IPS-11a (cell line): ENCODE data around the gene ITPRIP.

Experiments used
- H3K4me3 ChIP-seq: one replicate; pipeline ENCODE4 v1.5.1; 2013; ENCODE audit warnings: low read depth, low read length, control low read depth

ITPRIP gene

DNA sequence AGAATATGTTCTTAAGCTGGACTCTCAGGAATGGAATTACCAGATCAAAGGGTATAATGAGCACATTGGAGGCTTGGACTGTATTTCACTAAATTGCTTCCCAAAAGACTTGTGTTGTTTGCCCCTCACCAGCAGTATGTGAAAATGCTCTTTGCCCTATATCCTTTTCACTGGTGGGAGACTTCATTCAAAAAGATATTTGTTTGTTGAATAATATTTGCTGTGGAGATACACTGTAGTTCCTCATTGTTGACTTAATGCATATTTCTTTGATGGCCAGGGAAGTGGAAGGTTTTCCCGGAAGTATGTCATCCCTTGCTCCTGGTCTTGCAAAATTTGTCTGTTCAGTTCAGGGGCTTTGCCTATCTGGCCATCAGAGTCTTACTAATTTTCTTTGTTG, 49.9 kb downstream of the ITPRIP start:
- no peak overlapping the region for H3K4me3 ChIP-seq

DNA sequence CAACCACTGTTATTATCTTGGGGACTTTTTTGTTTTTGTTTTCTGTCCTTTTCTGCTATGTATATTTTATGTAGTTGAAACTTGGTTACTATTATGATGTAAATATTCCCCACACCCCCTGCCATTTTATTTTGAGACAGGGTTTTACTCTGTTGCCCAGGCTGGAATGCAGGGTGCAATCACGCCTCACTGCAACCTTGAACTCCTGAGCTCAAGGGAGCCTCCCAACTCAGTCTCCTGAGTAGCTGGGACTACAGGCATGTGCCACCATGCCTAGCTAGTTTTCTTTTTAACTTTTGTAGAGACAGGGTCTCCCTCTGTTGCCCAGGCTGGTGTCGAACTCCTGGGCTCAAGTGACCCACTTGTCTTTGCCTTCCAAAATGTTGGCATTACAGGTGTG, 51.3 kb downstream of the ITPRIP start:
- no peak overlapping the region for H3K4me3 ChIP-seq

DNA sequence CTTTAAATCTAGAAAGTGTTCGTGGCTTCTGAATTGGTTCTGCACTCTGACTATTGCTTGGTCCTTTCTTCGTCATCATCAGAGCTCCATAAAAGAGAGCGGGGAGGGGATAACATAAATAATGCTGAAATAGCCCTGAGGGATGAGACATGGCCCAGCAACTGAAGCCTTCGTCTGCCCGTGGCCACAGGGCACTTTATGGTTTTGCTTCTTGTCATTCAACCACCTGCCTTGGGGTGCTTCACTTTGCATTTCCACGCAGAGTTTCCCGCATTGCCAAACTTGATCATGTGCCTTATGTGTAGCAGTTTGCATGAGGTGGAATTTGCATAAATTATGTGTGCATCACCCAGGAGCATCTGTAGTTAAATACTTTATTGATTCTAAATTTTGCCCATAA, 53.4 kb downstream of the ITPRIP start:
- H3K4me3 ChIP-seq, result no peak overlapping the region

DNA sequence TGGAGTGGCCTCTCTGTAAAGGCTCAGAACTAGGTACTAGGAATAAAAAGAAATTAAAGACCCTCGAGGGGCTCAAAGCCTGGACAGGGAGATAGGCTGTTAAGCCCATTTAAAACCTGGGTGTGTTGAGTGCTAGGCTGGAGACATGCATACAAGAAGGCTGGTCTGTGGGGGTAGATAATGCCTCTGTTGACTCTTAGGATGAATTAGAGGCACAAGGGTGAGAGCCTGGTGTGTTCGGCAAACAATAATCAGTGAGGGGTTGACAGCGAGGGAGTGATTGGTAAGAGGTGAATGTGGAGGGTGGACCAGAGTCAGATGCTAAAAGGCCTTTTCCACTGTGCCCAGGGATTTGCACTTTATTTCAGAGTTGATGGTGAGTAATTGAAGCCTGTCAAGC, 56.6 kb downstream of the ITPRIP start:
- no peak overlapping the region for H3K4me3 ChIP-seq

DNA sequence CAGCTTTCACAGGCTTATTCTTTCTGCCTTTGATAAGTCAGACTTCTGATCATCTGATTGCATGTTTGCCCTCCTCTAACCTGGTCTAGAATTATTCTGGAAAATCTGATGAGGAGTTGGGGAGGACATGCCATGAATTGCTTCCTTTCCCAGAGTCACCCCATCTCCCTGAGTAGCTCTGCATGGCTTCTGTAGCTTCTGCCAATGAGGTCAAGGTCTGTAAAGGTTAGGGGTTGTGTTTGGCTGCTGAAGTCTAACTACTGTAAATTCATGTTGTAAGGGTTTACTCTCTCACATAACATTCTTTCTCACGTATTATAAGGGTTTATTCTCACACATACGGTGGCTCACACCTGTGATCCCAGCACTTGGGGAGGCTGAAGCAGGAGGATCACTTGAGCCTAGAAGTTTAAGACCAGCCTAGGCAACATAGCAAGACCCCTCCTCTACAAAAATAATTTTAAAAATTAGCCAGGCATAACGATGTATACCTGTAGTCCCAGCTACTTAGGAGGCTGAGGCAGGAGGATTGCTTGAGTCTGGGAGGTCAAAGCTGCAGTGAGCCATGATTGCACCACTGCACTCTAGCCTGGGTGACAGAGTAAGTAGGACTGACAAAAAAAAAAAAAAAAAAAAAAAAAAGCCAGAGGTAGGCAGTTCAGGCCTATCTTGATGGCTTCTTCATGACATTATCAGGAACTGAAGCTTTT, 58.6 kb downstream of the ITPRIP start:
- H3K4me3 ChIP-seq, result no peak overlapping the region

DNA sequence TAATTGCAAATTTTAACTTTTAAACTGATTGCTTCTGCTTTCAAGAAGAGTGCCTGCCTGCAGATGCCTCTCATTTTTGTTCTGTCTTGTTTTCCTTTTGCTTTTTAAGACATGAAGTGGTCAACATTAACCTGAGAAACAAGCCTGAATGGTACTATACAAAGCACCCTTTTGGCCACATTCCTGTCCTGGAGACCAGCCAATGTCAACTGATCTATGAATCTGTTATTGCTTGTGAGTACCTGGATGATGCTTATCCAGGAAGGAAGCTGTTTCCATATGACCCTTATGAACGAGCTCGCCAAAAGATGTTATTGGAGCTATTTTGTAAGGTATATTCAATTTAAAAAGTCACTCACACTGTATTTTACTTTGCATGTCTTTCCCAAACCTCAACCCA, 60.5 kb downstream of the ITPRIP start:
- no peak overlapping the region for H3K4me3 ChIP-seq

- no peak overlapping the region for H3K4me3 ChIP-seq
Observed at GRCh38 chr10:104276192-104276591, 62.1 kb downstream of the ITPRIP start.

DNA sequence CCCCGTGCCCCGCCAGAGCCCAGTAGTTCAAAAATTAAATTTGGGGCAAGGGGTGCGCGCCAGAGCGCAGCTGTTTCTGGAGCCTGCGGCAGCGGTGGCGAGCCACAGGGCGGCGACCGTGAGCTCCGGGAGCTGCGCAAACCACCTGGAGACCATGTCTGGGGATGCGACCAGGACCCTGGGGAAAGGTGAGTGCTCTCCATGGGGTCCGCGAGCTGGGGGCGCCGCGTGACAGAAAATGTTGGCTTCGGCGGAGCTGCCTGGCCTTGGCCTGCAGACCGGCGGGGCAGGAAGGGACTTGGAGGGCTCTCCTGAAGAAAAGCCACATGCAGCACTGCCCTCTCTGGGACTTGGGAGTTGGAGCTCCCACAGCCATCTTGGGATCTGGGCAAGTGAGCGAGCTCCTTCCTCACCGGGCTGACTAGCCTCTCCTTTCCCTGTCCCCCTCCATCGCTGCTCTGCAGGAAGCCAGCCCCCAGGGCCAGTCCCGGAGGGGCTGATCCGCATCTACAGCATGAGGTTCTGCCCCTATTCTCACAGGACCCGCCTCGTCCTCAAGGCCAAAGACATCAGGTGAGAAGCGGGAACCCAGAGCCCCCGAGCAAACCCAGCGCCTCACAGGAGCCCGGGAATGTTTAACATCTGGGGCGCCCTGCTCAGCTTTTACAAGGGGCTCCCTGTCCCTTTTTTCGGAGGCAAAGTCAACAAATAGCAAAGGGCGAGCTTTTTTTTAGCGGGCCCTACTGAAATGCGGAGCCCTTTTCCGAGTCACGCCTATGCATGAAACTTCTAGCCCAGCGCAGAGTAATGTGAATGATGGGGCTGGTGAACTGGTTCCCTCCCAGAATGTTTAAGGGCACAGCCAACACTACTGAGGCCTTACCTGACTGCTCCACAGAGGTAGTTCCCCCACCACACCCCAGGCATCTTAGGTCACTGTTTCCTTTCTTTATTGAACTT, 63.2 kb downstream of the ITPRIP start:
- H3K4me3 ChIP-seq, result peak overlapping the region; percentile 61

GRCh38 chr10:104273899-104274575, 64.2 kb downstream of the ITPRIP start:
- no peak overlapping the region for H3K4me3 ChIP-seq

DNA sequence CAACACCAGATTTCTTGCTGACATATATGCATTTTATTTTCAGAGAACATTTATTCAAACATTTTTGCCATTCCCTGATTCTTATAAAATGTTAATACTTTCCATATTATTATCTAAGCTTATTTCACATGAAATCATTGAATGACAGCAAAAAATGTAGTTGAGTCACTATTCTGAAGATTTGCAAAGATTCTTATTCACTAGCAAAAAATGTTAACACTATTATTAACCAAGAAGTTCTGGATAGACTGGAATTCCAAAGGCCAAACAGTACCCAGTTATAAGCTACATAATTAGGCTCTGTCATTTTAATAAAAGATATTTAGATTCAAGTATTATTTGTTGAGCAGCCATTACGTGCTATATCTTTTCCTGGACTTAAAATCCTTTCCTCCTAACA, 65.0 kb downstream of the ITPRIP start:
- H3K4me3 ChIP-seq, result no peak overlapping the region

GRCh38 chr10:104268713-104269645, 69.3 kb downstream of the ITPRIP start, which contains the start of gene GSTO2:
TSS of gene GSTO2 (plus strand) at chr10:104269184. CDS start at chr10:104274916, 5,732 bp downstream.
- H3K4me3 ChIP-seq, result peak within 1 kb of the TSS; percentile 94

- H3K4me3 ChIP-seq, result peak overlapping the region; percentile 94
Observed at GRCh38 chr10:104268405-104268712, 69.9 kb downstream of the ITPRIP start.

DNA sequence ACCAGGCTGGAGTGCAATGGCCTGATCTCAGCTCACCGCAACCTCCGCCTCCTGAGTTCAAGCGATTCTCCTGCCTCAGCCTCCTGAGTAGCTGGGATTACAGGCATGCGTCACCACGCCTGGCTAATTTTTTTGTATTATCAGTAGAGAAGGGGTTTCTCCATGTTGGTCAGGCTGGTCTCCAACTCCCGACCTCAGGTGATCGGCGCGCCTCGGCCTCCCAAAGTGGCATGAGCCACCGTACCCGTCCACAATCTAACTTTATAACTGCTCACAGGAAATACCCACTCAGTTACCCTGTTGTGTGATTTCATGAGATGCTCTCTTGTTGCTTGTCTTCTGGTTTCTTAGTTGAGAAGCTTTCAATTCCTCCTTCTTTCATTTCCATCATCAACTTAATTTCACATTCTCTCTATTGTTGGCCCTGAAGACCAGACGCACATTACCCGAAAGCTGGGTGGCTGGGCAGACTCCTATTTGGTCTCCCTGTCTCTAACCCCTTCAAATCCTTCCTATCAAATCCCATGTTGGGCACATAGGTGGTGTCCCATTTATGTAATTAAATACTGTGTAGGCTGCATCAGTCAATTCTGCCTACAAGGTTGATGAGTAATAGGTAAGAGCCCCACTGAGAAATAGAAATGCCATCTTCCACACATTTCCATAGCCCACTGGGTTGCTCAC, 70.4 kb downstream of the ITPRIP start:
- peak overlapping the region; percentile 94 for H3K4me3 ChIP-seq

DNA sequence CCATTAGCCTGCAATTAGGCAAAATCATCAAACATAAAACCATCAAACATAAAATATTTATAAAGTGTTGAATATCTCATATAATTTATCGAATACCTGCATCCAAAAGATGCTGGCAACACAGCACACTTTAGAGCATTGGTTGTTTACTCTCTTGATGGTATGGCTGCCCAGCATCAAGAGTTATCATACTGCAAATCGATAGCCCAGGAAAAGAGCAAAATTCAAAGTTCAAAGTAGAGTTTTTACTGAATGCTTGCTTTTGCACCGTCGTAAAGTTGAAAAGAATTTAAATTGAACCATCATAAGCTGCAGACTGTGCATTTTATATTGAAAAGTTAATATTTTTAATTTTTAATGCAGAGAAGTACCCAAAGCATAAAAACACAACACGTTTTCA, 73.5 kb downstream of the ITPRIP start:
- no peak overlapping the region for H3K4me3 ChIP-seq

DNA sequence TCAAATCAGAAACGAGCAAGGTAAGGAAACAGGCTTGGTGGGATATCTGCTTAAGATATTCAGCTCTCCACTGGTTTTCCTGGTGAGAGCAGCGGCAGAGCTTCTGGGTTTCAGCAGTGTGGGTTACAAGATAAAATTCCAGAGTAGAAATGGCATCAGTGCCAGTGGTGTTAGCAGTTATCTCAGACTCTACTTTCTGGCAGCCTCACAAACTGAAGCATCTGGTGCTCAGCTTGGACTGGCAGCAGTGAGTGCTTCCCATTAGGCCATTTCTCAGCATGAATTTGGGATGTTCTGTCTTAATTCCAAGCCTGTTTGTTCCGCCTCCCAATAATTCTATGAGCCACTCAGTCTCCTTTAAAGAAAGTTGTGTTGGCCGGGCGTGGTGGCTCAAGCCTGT, 76.2 kb downstream of the ITPRIP start:
- H3K4me3 ChIP-seq, result no peak overlapping the region

GRCh38 chr10:104260775-104261115, 77.5 kb downstream of the ITPRIP start:
- no peak overlapping the region for H3K4me3 ChIP-seq

DNA sequence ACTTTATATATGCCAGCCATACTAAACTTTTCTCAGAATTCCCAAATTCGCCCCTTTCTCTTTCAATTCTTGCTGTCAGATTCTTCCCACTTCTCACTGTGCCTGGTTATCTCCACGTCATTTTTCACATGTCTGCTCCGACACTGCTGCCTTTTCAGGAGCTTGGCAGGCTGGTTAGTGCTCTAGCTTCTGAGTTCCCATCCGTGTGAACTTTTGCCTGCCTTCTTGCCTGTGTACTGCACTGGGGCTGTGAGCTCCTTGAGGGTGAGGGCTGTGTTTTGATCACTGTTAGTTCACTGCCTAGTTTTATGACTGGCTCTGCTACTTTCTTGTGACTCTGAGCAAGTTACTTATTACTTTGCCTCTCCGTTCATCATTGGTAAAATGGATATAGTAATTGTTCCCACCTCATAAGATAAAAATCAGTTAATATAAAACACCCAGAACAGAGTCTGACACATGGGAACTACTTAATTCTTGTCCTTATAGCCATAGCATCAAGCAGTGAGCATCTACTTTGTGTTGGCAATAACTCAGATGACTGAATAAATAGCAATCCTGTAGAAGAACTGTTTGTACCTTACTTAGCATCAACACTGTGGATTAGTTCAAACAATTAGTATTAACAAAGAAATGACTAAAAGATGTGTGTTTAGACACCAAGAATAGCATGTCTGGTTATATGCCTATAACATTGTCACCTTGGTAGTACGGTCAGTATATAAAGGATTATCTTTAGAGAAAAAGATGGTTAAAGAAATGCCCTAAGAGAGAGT, 78.1 kb downstream of the ITPRIP start:
- H3K4me3 ChIP-seq, result no peak overlapping the region
